SK-N-SH treated with all-trans-retinoic acid at 6 μM for 48 hours (cell line): ENCODE data around the gene CDH16.

Source experiments
- ATAC-seq: fragments of 200-7000 bp; cut with Tn5 transposase; 3 replicates; pipeline ENCODE4 v1.9.1; 2020; ENCODE audit warnings: mild to moderate bottlenecking, moderate library complexity
- ARNTL ChIP-seq: fragments of 450-650 bp; formaldehyde crosslinking; IDR thresholded peaks from 2 replicates; pipeline ENCODE4 v1.5.0; 2020; ENCODE audit warnings: low read depth, mild to moderate bottlenecking, moderate library complexity, borderline replicate concordance
- CSDC2 ChIP-seq: fragments of 250-450 bp; sonication (Bioruptor Pico); IDR thresholded peaks from 2 replicates; pipeline ENCODE4 v1.5.0; 2020; ENCODE audit warnings: mild to moderate bottlenecking, moderate library complexity
- ESRRG ChIP-seq: fragments of 250-450 bp; sonication (Bioruptor Pico); IDR thresholded peaks from 2 replicates; pipeline ENCODE4 v1.6.1; 2021; ENCODE audit warnings: mild to moderate bottlenecking
- GLIS3 ChIP-seq: fragments of 250-450 bp; sonication (Bioruptor Pico); IDR thresholded peaks from 2 replicates; pipeline ENCODE4 v1.5.0; 2020; ENCODE audit warnings: mild to moderate bottlenecking, moderate library complexity
- ISL1 ChIP-seq: fragments of 250-450 bp; sonication (Bioruptor Pico); IDR thresholded peaks from 2 replicates; pipeline ENCODE4 v2.1.2; 2022; ENCODE audit warnings: mild to moderate bottlenecking, moderate library complexity
- OSR1 ChIP-seq: fragments of 250-450 bp; sonication (Bioruptor Pico); IDR thresholded peaks from 2 replicates; pipeline ENCODE4 v1.8.0; 2022; ENCODE audit warnings: moderate library complexity, mild to moderate bottlenecking, inconsistent platforms
- POU6F1 ChIP-seq: fragments of 250-450 bp; sonication (Bioruptor Pico); IDR thresholded peaks from 2 replicates; pipeline ENCODE4 v1.8.0; 2021; ENCODE audit warnings: low read depth, mild to moderate bottlenecking, moderate library complexity, borderline replicate concordance
- PPARA ChIP-seq: fragments of 250-450 bp; sonication (Bioruptor Pico); IDR thresholded peaks from 2 replicates; pipeline ENCODE4 v1.5.0; 2020; ENCODE audit warnings: mild to moderate bottlenecking, borderline replicate concordance
- RARB ChIP-seq: fragments of 250-450 bp; sonication (Bioruptor Pico); IDR thresholded peaks from 2 replicates; pipeline ENCODE4 v1.8.0; 2021; ENCODE audit warnings: mild to moderate bottlenecking, moderate library complexity
- SNAI2 ChIP-seq: fragments of 250-450 bp; sonication (Bioruptor Pico); IDR thresholded peaks from 2 replicates; pipeline ENCODE4 v1.5.0; 2020; ENCODE audit warnings: mild to moderate bottlenecking, moderate library complexity
- TCF4 ChIP-seq: fragments of 250-450 bp; sonication (Bioruptor Pico); IDR thresholded peaks from 2 replicates; pipeline ENCODE4 v1.8.0; 2021; ENCODE audit warnings: mild to moderate bottlenecking, moderate library complexity, borderline replicate concordance
- TOX ChIP-seq: fragments of 250-450 bp; sonication (Bioruptor Pico); IDR thresholded peaks from 2 replicates; pipeline ENCODE4 v1.8.0; 2021; ENCODE audit warnings: mild to moderate bottlenecking, moderate library complexity, borderline replicate concordance
- TSHZ2 ChIP-seq: fragments of 250-450 bp; sonication (Bioruptor Pico); IDR thresholded peaks from 2 replicates; pipeline ENCODE4 v1.5.0; 2020; ENCODE audit warnings: mild to moderate bottlenecking, moderate library complexity
- ZC3H10 ChIP-seq: fragments of 250-450 bp; sonication (Bioruptor Pico); IDR thresholded peaks from 2 replicates; pipeline ENCODE4 v1.5.1; 2021; ENCODE audit warnings: mild to moderate bottlenecking, moderate library complexity
- ZFP3 ChIP-seq: fragments of 250-450 bp; sonication (Bioruptor Pico); IDR thresholded peaks from 2 replicates; pipeline ENCODE4 v1.5.0; 2020; ENCODE audit warnings: mild to moderate bottlenecking, moderate library complexity
- ZFP30 ChIP-seq: fragments of 450-650 bp; formaldehyde crosslinking; IDR thresholded peaks from 2 replicates; pipeline ENCODE4 v1.5.0; 2022; ENCODE audit warnings: mild to moderate bottlenecking, moderate library complexity
- ZNF565 ChIP-seq: fragments of 450-650 bp; formaldehyde crosslinking; conservative IDR thresholded peaks from 2 replicates; pipeline ENCODE4 v1.5.0; 2020; ENCODE audit warnings: low read depth, mild to moderate bottlenecking, moderate library complexity
- ZNF8 ChIP-seq: fragments of 450-650 bp; formaldehyde crosslinking; IDR thresholded peaks from 2 replicates; pipeline ENCODE4 v1.5.0; 2020; ENCODE audit warnings: mild to moderate bottlenecking, moderate library complexity
- TF ChIP-seq, protein P1 (sequence below): fragments of 250-450 bp; sonication (Bioruptor Pico); IDR thresholded peaks from 2 replicates; pipeline ENCODE4 v1.5.1; 2020; ENCODE audit warnings: low read depth, mild to moderate bottlenecking, moderate library complexity
- TF ChIP-seq, protein P2 (sequence below): fragments of 250-450 bp; sonication (Bioruptor Pico); IDR thresholded peaks from 2 replicates; pipeline ENCODE4 v1.5.1; 2021; ENCODE audit warnings: mild to moderate bottlenecking, moderate library complexity
- TF ChIP-seq, protein P3 (sequence below): fragments of 250-450 bp; sonication (Bioruptor Pico); IDR thresholded peaks from 2 replicates; pipeline ENCODE4 v1.8.0; 2020; ENCODE audit warnings: mild to moderate bottlenecking, moderate library complexity, borderline replicate concordance

CDH16 gene

GRCh38 chr16:66944054-66944441, 25.4 kb upstream of the CDH16 start:
- no peak for ATAC-seq
- TF ChIP-seq TCF4 (no peak), ZC3H10 (CRISPR knock-in tag) (no peak)
- TF ChIP-seq, all 23 proteins: peak for 0

GRCh38 chr16:66943426-66944053, 24.9 kb upstream of the CDH16 start:
- ATAC-seq = no peak
- no peak for TF ChIP-seq ISL1 (CRISPR knock-in tag)
- no peak for TF ChIP-seq POU6F1
- no peak for TF ChIP-seq CSDC2
- TF ChIP-seq OSR1 = no peak
- TF ChIP-seq ZNF8 (CRISPR knock-in tag) = no peak
- no peak for TF ChIP-seq PPARA
- no peak for TF ChIP-seq RARB (CRISPR knock-in tag)

DNA sequence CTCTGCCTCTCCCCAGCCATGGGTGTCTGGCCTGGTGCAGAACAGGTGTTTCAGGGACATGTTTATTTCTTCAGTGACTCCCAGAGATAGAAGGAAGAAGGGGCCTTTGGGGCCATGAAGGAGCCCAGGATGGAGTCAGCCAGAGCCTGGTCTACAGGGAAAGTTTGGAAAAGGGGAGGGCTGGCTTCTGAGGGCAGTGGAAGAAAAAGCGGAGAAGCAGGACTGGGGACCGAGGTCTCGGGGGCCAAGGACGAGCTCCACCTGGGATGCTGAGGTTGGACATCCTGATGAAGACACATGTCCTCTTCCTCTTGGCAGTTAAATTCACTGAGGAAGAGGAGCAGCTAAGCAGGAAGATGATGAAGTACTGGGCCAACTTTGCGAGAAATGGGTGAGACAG, 24.3 kb upstream of the CDH16 start:
- TF ChIP-seq ISL1 (CRISPR knock-in tag) = no peak
- TF ChIP-seq SNAI2 = no peak
- no peak for TF ChIP-seq RARB (CRISPR knock-in tag)
- no peak for TF ChIP-seq ZFP3 (CRISPR knock-in tag)
- no peak for TF ChIP-seq OSR1
- TF ChIP-seq ZFP30 = no peak
- TF ChIP-seq, protein P1, sequence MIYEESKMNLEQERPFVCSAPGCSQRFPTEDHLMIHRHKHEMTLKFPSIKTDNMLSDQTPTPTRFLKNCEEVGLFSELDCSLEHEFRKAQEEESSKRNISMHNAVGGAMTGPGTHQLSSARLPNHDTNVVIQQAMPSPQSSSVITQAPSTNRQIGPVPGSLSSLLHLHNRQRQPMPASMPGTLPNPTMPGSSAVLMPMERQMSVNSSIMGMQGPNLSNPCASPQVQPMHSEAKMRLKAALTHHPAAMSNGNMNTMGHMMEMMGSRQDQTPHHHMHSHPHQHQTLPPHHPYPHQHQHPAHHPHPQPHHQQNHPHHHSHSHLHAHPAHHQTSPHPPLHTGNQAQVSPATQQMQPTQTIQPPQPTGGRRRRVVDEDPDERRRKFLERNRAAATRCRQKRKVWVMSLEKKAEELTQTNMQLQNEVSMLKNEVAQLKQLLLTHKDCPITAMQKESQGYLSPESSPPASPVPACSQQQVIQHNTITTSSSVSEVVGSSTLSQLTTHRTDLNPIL (CRISPR knock-in tag) = no peak
- no peak for ATAC-seq

DNA sequence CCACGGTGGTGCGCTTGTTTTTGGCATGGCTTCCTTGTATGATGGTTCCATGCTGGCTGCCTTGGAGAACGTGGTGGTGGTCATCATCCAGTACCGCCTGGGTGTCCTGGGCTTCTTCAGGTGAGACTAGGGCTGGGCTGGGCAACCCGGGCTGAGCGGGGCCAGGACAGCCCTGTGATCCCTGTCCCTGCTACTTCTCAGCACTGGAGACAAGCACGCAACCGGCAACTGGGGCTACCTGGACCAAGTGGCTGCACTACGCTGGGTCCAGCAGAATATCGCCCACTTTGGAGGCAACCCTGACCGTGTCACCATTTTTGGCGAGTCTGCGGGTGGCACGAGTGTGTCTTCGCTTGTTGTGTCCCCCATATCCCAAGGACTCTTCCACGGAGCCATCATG, 21.6 kb upstream of the CDH16 start:
- no peak for ATAC-seq
- TF ChIP-seq POU6F1 (no peak), CSDC2 (no peak), ZNF565 (CRISPR knock-in tag) (no peak), ESRRG (no peak), ISL1 (CRISPR knock-in tag) (no peak), ARNTL (CRISPR knock-in tag) (no peak), TOX (CRISPR knock-in tag) (no peak), TCF4 (no peak), ZFP30 (no peak), ZNF8 (CRISPR knock-in tag) (no peak), PPARA (no peak), GLIS3 (CRISPR knock-in tag) (no peak), RARB (CRISPR knock-in tag) (no peak), OSR1 (no peak), TSHZ2 (CRISPR knock-in tag) (no peak), ZFP3 (CRISPR knock-in tag) (no peak), SNAI2 (no peak)
- TF ChIP-seq, protein P2, sequence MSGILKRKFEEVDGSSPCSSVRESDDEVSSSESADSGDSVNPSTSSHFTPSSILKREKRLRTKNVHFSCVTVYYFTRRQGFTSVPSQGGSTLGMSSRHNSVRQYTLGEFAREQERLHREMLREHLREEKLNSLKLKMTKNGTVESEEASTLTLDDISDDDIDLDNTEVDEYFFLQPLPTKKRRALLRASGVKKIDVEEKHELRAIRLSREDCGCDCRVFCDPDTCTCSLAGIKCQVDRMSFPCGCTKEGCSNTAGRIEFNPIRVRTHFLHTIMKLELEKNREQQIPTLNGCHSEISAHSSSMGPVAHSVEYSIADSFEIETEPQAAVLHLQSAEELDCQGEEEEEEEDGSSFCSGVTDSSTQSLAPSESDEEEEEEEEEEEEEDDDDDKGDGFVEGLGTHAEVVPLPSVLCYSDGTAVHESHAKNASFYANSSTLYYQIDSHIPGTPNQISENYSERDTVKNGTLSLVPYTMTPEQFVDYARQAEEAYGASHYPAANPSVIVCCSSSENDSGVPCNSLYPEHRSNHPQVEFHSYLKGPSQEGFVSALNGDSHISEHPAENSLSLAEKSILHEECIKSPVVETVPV (CRISPR knock-in tag) = no peak
- TF ChIP-seq, protein P3, sequence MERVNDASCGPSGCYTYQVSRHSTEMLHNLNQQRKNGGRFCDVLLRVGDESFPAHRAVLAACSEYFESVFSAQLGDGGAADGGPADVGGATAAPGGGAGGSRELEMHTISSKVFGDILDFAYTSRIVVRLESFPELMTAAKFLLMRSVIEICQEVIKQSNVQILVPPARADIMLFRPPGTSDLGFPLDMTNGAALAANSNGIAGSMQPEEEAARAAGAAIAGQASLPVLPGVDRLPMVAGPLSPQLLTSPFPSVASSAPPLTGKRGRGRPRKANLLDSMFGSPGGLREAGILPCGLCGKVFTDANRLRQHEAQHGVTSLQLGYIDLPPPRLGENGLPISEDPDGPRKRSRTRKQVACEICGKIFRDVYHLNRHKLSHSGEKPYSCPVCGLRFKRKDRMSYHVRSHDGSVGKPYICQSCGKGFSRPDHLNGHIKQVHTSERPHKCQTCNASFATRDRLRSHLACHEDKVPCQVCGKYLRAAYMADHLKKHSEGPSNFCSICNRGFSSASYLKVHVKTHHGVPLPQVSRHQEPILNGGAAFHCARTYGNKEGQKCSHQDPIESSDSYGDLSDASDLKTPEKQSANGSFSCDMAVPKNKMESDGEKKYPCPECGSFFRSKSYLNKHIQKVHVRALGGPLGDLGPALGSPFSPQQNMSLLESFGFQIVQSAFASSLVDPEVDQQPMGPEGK (CRISPR knock-in tag) = no peak
- TF ChIP-seq, protein P1 (CRISPR knock-in tag) = no peak
